Activated CD8-positive, alpha-beta memory T cell treated with anti-CD3 and anti-CD28 coated beads, Interleukin-2, amount 50 U/mL, for 24 hours (primary cell): ENCODE measurements around the gene ZNF227.
A peak's percentile ranks its signal among the peaks of the same experiment; 100 is the strongest.
"Not testable (repeated sequence)": the region's sequence is repeated elsewhere in the genome, so short reads cannot be mapped to it uniquely, and the experiment has no call there.

Experiments used
- DNase-seq: peaks from one replicate; pipeline ENCODE4 v3.0.0-alpha.2; 2020; ENCODE audit errors: extremely low read depth

ZNF227 gene

GRCh38 chr19:44212250-44212865 is at the start of gene ZNF227:
TSS of gene ZNF227 (plus strand) at chr19:44212532. CDS start at chr19:44217793, 5,261 bp downstream.
- peak; percentile 49 for DNase-seq

GRCh38 chr19:44163789-44164188 is 48.5 kb upstream of the ZNF227 start:
- DNase-seq = no peak

- DNase-seq = no peak
Observed at GRCh38 chr19:44164327-44164672, 48.0 kb upstream of the ZNF227 start.

GRCh38 chr19:44164673-44165512 is 47.4 kb upstream of the ZNF227 start, which contains the start of gene ZNF226:
TSS of gene ZNF226 (plus strand) at chr19:44165100. CDS start at chr19:44170081, 4,981 bp downstream.
- DNase-seq = peak; percentile 69

GRCh38 chr19:44170660-44171059 is 41.7 kb upstream of the ZNF227 start:
- DNase-seq = not testable (repeated sequence)

- no peak for DNase-seq
Observed at GRCh38 chr19:44176590-44176989, 35.7 kb upstream of the ZNF227 start.

GRCh38 chr19:44180968-44181367 is 31.4 kb upstream of the ZNF227 start:
- DNase-seq = no peak

GRCh38 chr19:44182145-44182544 is 30.2 kb upstream of the ZNF227 start:
- no peak for DNase-seq

- DNase-seq = no peak
Observed at GRCh38 chr19:44190020-44190419, 22.3 kb upstream of the ZNF227 start.

GRCh38 chr19:44192127-44192526 is 20.2 kb upstream of the ZNF227 start:
- no peak for DNase-seq

- no peak for DNase-seq
Observed at GRCh38 chr19:44196772-44197171, 15.6 kb upstream of the ZNF227 start.

GRCh38 chr19:44202470-44202869 is 9.9 kb upstream of the ZNF227 start:
- DNase-seq = no peak

GRCh38 chr19:44202974-44203373 is 9.4 kb upstream of the ZNF227 start:
- no peak for DNase-seq

GRCh38 chr19:44203877-44204276 is 8.5 kb upstream of the ZNF227 start:
- not testable (repeated sequence) for DNase-seq

GRCh38 chr19:44204772-44205171 is 7.6 kb upstream of the ZNF227 start:
- no peak for DNase-seq

- DNase-seq = peak; percentile 68
Observed at GRCh38 chr19:44207126-44207803, 5.1 kb upstream of the ZNF227 start.

- DNase-seq = no peak
Observed at GRCh38 chr19:44212866-44213346, 574 bp downstream of the ZNF227 start.

GRCh38 chr19:44219926-44220325 is 7.6 kb downstream of the ZNF227 start:
- DNase-seq = not testable (repeated sequence)

- not testable (repeated sequence) for DNase-seq
Observed at GRCh38 chr19:44220761-44221160, 8.4 kb downstream of the ZNF227 start.

GRCh38 chr19:44221291-44221690 is 9.0 kb downstream of the ZNF227 start:
- not testable (repeated sequence) for DNase-seq

- no peak for DNase-seq
Observed at GRCh38 chr19:44228318-44228717, 16.0 kb downstream of the ZNF227 start.

- DNase-seq = no peak
Observed at GRCh38 chr19:44232867-44233266, 20.5 kb downstream of the ZNF227 start.
